OCI-LY1 (cell line): ENCODE results near the gene ABR.
"Not testable (repeated sequence)": the region's sequence is repeated elsewhere in the genome, so short reads cannot be mapped to it uniquely, and the experiment has no call there.

Source experiments
- H2AFZ ChIP-seq: fragments of 200-600 bp; sonication (generic), shearing (Covaris generic); 2 replicates; pipeline ENCODE4 v1.6.0; 2014; ENCODE audit warnings: antibody characterized with exemption, mild to moderate bottlenecking, low read length
- H3F3A ChIP-seq: fragments of 200-600 bp; sonication (generic), shearing (Covaris generic); 2 replicates; pipeline ENCODE4 v1.6.0; 2014; ENCODE audit warnings: mild to moderate bottlenecking, antibody characterized with exemption, low read length, moderate library complexity; ENCODE audit not compliant: insufficient read depth
- H3K27ac ChIP-seq: fragments of 200-600 bp; sonication (generic); 2 replicates; pipeline ENCODE4 v1.5.1; 2014; ENCODE audit warnings: low read length, mixed run types, mild to moderate bottlenecking, low read depth; ENCODE audit not compliant: poor library complexity, severe bottlenecking
- H3K27me3 ChIP-seq: fragments of 200-600 bp; sonication (generic); 2 replicates; pipeline ENCODE4 v1.6.0; 2014; ENCODE audit warnings: antibody characterized with exemption, mild to moderate bottlenecking, low read length, moderate library complexity; ENCODE audit not compliant: insufficient read depth
- H3K36me3 ChIP-seq: fragments of 200-600 bp; sonication (generic); 2 replicates; pipeline ENCODE4 v1.6.1; 2014; ENCODE audit warnings: mild to moderate bottlenecking, antibody characterized with exemption, low read length, moderate library complexity, mixed read lengths; ENCODE audit not compliant: insufficient read depth
- H3K4me1 ChIP-seq: fragments of 200-600 bp; sonication (generic); 2 replicates; pipeline ENCODE4 v1.5.1; 2014; ENCODE audit warnings: mild to moderate bottlenecking, low read length, moderate library complexity; ENCODE audit not compliant: insufficient read depth, severe bottlenecking
- H3K4me2 ChIP-seq: fragments of 200-600 bp; sonication (generic), shearing (Covaris generic); 2 replicates; pipeline ENCODE4 v1.6.1; 2014; ENCODE audit warnings: low read length
- H3K4me3 ChIP-seq: fragments of 200-600 bp; sonication (generic); 2 replicates; pipeline ENCODE4 v1.5.1; 2014; ENCODE audit warnings: low read length, low read depth, mild to moderate bottlenecking, mixed read lengths; ENCODE audit not compliant: poor library complexity, severe bottlenecking
- H3K79me2 ChIP-seq: fragments of 200-600 bp; shearing (Covaris generic); 2 replicates; pipeline ENCODE4 v1.6.1; 2016; ENCODE audit warnings: mixed run types, low read length, mixed read lengths; ENCODE audit not compliant: insufficient read depth
- H3K9ac ChIP-seq: fragments of 200-600 bp; sonication (generic), shearing (Covaris generic); 2 replicates; pipeline ENCODE4 v1.6.1; 2014; ENCODE audit warnings: mild to moderate bottlenecking, low read length, mixed read lengths
- H3K9me2 ChIP-seq: fragments of 200-600 bp; sonication (generic), shearing (Covaris generic); 2 replicates; pipeline ENCODE4 v1.6.1; 2014; ENCODE audit warnings: low read depth, mild to moderate bottlenecking, low read length, mixed read lengths
- H3K9me3 ChIP-seq: fragments of 200-600 bp; shearing (Covaris generic); 2 replicates; pipeline ENCODE4 v1.6.1; 2014; ENCODE audit warnings: low read length, mixed read lengths
- H4K20me1 ChIP-seq: fragments of 200-600 bp; sonication (generic), shearing (Covaris generic); 2 replicates; pipeline ENCODE4 v1.6.0; 2016; ENCODE audit warnings: mild to moderate bottlenecking, low read length; ENCODE audit not compliant: insufficient read depth
- EZH2 ChIP-seq: fragments of 200-600 bp; sonication (generic), shearing (Covaris generic); IDR thresholded peaks from 2 replicates; pipeline ENCODE4 v1.8.0; 2017; ENCODE audit warnings: borderline replicate concordance, mixed run types, mild to moderate bottlenecking, antibody characterized with exemption, low read length, moderate library complexity, mixed read lengths
- TF ChIP-seq, protein P1 (sequence below): fragments of 200-600 bp; sonication (generic), shearing (Covaris generic); IDR thresholded peaks from 2 replicates; pipeline ENCODE4 v1.5.1; 2017; ENCODE audit warnings: mild to moderate bottlenecking, antibody characterized with exemption, low read length, moderate library complexity, mixed read lengths

ABR gene

DNA sequence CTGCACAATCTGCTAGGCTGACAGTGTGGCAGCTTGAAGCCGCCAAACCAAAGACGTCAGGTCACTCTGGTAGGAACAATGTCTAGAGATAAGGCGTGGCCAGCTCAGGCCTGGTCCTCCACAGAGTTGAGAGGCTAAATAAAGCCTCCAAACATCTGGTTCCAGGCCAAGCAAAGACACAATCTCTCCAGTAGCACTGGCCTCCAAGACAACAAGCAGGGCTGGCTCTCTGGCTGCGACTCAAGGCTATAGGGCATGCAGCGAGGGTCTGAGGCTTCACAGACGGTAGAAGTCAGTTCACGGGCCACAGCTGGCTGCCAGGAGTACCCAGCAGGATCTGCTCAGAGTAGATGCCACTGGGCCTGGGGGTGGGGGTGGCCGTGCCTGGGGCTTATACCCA is 75.6 kb downstream of the ABR start:
- Histone ChIP-seq H2AFZ (no peak overlapping the region), H3K36me3 (peaks cover 10% of the 10 kb centered on the region), H3K27me3 (no peaks in the 10 kb centered on the region), H3K9me2 (no peaks in the 10 kb centered on the region), H3K9ac (no peak overlapping the region), H3K4me3 (no peak overlapping the region), H3K27ac (no peak overlapping the region), H4K20me1 (no peaks in the 10 kb centered on the region), H3F3A (no peaks in the 10 kb centered on the region), H3K4me2 (no peak overlapping the region), H3K4me1 (no peaks in the 10 kb centered on the region), H3K79me2 (no peaks in the 10 kb centered on the region), H3K9me3 (no peaks in the 10 kb centered on the region)
- no peak for TF ChIP-seq EZH2
- TF ChIP-seq, protein P1, sequence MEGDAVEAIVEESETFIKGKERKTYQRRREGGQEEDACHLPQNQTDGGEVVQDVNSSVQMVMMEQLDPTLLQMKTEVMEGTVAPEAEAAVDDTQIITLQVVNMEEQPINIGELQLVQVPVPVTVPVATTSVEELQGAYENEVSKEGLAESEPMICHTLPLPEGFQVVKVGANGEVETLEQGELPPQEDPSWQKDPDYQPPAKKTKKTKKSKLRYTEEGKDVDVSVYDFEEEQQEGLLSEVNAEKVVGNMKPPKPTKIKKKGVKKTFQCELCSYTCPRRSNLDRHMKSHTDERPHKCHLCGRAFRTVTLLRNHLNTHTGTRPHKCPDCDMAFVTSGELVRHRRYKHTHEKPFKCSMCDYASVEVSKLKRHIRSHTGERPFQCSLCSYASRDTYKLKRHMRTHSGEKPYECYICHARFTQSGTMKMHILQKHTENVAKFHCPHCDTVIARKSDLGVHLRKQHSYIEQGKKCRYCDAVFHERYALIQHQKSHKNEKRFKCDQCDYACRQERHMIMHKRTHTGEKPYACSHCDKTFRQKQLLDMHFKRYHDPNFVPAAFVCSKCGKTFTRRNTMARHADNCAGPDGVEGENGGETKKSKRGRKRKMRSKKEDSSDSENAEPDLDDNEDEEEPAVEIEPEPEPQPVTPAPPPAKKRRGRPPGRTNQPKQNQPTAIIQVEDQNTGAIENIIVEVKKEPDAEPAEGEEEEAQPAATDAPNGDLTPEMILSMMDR = no peak

DNA sequence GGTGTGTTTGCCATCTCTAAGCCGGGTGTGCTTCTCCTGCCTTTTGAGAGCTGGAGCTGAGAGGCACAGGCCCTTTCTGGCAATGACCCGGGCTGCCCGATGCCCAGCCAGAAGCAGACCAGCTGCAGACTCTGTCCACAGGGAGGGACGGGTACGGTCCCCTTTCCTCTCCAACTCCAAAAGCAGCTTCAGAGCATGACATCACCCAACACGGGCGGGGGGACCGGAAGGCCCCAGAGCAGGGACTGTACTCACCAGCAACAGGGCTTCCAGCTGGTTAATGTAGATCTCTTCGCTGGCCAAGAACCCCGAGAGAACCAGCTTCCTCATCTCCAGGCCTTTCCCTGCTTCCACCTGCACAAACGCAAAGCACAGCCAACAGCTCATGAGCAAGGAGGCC is 79.4 kb downstream of the ABR start:
- H3K27ac ChIP-seq = no peak overlapping the region
- no peaks in the 10 kb centered on the region for H3F3A ChIP-seq
- H3K4me2 ChIP-seq = no peak overlapping the region
- peaks cover 16% of the 10 kb centered on the region for H3K36me3 ChIP-seq
- no peaks in the 10 kb centered on the region for H3K27me3 ChIP-seq
- TF ChIP-seq, protein P1 = no peak
- no peak for TF ChIP-seq EZH2
- no peaks in the 10 kb centered on the region for H3K4me1 ChIP-seq
- no peaks in the 10 kb centered on the region for H4K20me1 ChIP-seq
- no peaks in the 10 kb centered on the region for H3K9me3 ChIP-seq
- no peak overlapping the region for H3K4me3 ChIP-seq
- no peak overlapping the region for H2AFZ ChIP-seq
- no peaks in the 10 kb centered on the region for H3K9me2 ChIP-seq
- no peaks in the 10 kb centered on the region for H3K79me2 ChIP-seq
- no peak overlapping the region for H3K9ac ChIP-seq

DNA sequence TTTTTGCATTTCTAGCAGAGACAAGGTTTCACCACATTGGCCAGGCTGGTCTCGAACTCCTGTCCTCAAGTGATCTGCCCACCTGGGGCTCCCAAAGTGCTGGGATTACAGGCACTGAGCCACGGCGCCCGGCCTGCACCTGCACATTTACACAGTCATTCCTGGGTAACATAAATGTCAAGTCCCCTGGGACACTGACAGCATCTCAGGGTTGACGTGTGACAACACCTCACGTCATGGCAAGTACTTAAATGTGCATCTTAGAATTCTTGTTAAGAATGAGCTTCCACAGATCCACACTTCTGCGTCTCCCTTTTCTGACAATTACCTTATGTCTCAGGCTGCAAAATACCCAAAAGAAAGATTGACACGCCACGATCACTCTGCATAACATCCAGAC is 80.5 kb downstream of the ABR start:
- H3K9me2 ChIP-seq = no peaks in the 10 kb centered on the region
- H3K27ac ChIP-seq = no peak overlapping the region
- H3K4me1 ChIP-seq = no peaks in the 10 kb centered on the region
- no peaks in the 10 kb centered on the region for H3K9me3 ChIP-seq
- H3K27me3 ChIP-seq = no peaks in the 10 kb centered on the region
- H3K4me3 ChIP-seq = no peak overlapping the region
- no peaks in the 10 kb centered on the region for H3K79me2 ChIP-seq
- no peaks in the 10 kb centered on the region for H4K20me1 ChIP-seq
- no peak for TF ChIP-seq EZH2
- TF ChIP-seq, protein P1 = no peak
- peaks cover 16% of the 10 kb centered on the region for H3K36me3 ChIP-seq
- H2AFZ ChIP-seq = no peak overlapping the region
- H3K4me2 ChIP-seq = no peak overlapping the region
- no peak overlapping the region for H3K9ac ChIP-seq
- no peaks in the 10 kb centered on the region for H3F3A ChIP-seq

DNA sequence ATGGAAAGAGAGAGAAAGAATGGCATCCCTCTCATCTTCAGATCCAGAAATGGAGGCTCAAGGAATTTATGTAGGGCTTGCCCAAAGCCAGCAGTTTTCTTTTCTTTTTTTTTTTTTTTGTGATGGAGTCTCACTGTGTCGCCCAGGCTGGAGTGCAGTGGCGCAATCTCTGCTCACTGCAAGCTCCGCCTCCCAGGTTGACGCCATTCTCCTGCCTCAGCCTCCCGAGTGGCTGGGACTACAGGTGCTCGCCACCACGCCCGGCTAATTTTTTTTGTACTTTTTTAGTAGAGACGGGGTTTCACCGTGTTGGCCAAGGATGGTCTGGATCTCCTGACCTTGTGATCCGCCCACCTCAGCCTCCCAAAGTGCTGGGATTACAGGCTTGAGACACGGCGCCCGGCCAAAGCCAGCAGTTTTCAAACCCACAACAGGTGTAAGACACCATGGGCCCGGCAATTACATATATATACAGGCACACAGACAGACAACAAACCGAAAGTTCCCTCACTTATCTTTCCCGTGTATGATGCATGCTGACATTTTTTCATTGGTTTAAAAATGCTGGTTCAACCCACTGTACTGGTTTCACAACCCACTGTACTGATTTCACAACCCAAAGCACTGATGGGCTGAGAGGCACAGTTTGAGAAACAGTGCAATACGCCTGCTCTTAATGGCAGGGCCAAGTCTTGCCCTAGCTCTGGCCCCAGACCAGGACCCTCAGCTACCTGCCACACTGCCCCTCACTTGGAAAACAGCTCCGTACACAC is 81.6 kb downstream of the ABR start:
- not testable (repeated sequence) for H3K4me1 ChIP-seq, H3K4me2 ChIP-seq, H3K9me3 ChIP-seq, H3K79me2 ChIP-seq, H3K9ac ChIP-seq, H3K27me3 ChIP-seq, H4K20me1 ChIP-seq, H3F3A ChIP-seq, H2AFZ ChIP-seq, H3K27ac ChIP-seq, H3K9me2 ChIP-seq, H3K4me3 ChIP-seq
- H3K36me3 ChIP-seq = peaks cover 21% of the 10 kb centered on the region
